HG03457 (cell line): ENCODE measurements around the gene MAPK8IP3.

Experiments
- ATAC-seq: cut with Tn5 transposase; IDR thresholded peaks from one replicate; pipeline ENCODE4 v1.9.1; 2021; ENCODE audit warnings: moderate number of reproducible peaks; ENCODE audit not compliant: unreplicated experiment

Gene MAPK8IP3

GRCh38 chr16:1782408-1783264, 76.6 kb downstream of the MAPK8IP3 start, which contains the start of the genes NUBP2 and SPSB3:
TSS of gene NUBP2 (plus strand) at chr16:1782960. CDS start at chr16:1783021, 61 bp downstream.
TSS of gene SPSB3 (minus strand) at chr16:1782571. CDS start at chr16:1781483, 1,088 bp downstream.
- ATAC-seq, result peak; percentile 72

GRCh38 chr16:1784977-1785845, 79.2 kb downstream of the MAPK8IP3 start:
- no peak for ATAC-seq

GRCh38 chr16:1785846-1786170, 79.8 kb downstream of the MAPK8IP3 start:
- no peak for ATAC-seq

GRCh38 chr16:1786242-1787055, 80.5 kb downstream of the MAPK8IP3 start:
- ATAC-seq, result no peak

GRCh38 chr16:1787056-1787321, 81.0 kb downstream of the MAPK8IP3 start:
- ATAC-seq, result no peak

- no peak for ATAC-seq
These were observed 81.5 kb downstream of the MAPK8IP3 start for GRCh38 chr16:1787322-1788094.

- ATAC-seq, result no peak
These were observed 82.2 kb downstream of the MAPK8IP3 start for GRCh38 chr16:1788095-1788707.

- no peak for ATAC-seq
These were observed 82.7 kb downstream of the MAPK8IP3 start for GRCh38 chr16:1788708-1789100.

GRCh38 chr16:1789643-1790045, 83.6 kb downstream of the MAPK8IP3 start:
- no peak for ATAC-seq

- no peak for ATAC-seq
These were observed 84.2 kb downstream of the MAPK8IP3 start for GRCh38 chr16:1790261-1790610.

- ATAC-seq, result no peak
These were observed 84.7 kb downstream of the MAPK8IP3 start for GRCh38 chr16:1790611-1791255.

GRCh38 chr16:1791256-1791942, 85.4 kb downstream of the MAPK8IP3 start:
- ATAC-seq, result no peak

GRCh38 chr16:1791943-1792812, 86.2 kb downstream of the MAPK8IP3 start:
- no peak for ATAC-seq

- no peak for ATAC-seq
These were observed 87.0 kb downstream of the MAPK8IP3 start for GRCh38 chr16:1792836-1793577.

- no peak for ATAC-seq
These were observed 87.7 kb downstream of the MAPK8IP3 start, which contains the start of gene IGFALS for GRCh38 chr16:1793578-1794220. TSS of gene IGFALS (minus strand) at chr16:1793705. CDS start at chr16:1793652, 53 bp downstream.

GRCh38 chr16:1794221-1794871, 88.4 kb downstream of the MAPK8IP3 start:
- no peak for ATAC-seq
